Cardiac fibroblast (primary cell): ENCODE data around the gene ZBTB14.

Experiments used
- DNase-seq, 2 donors: peaks; one replicate each; pipeline versions ENCODE4 v3.0.0 to v3.0.0-alpha.2; 2010; ENCODE audit warnings: low read depth in 2 of 2
- H3K4me3 ChIP-seq, 2 donors: replicated peaks in 1 of 2; 1 replicate in 1 of 2; 2 replicates in 1 of 2; pipeline ENCODE4 v1.5.1; 2011; ENCODE audit warnings: low read depth in 2 of 2, low read length in 2 of 2, mild to moderate bottlenecking in 2 of 2, moderate library complexity in 1 of 2
- TF ChIP-seq, protein P1 (sequence below): IDR thresholded peaks from one replicate; pipeline ENCODE4 v1.5.1; 2011; ENCODE audit warnings: low read depth, mild to moderate bottlenecking, low read length, inconsistent platforms

The ZBTB14 gene

GRCh38 chr18:5276947-5277346 lies 18.6 kb downstream of the ZBTB14 start:
- DNase-seq = no peak
- TF ChIP-seq, protein P1, sequence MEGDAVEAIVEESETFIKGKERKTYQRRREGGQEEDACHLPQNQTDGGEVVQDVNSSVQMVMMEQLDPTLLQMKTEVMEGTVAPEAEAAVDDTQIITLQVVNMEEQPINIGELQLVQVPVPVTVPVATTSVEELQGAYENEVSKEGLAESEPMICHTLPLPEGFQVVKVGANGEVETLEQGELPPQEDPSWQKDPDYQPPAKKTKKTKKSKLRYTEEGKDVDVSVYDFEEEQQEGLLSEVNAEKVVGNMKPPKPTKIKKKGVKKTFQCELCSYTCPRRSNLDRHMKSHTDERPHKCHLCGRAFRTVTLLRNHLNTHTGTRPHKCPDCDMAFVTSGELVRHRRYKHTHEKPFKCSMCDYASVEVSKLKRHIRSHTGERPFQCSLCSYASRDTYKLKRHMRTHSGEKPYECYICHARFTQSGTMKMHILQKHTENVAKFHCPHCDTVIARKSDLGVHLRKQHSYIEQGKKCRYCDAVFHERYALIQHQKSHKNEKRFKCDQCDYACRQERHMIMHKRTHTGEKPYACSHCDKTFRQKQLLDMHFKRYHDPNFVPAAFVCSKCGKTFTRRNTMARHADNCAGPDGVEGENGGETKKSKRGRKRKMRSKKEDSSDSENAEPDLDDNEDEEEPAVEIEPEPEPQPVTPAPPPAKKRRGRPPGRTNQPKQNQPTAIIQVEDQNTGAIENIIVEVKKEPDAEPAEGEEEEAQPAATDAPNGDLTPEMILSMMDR = no peak
- no peak overlapping the region for H3K4me3 ChIP-seq

DNA sequence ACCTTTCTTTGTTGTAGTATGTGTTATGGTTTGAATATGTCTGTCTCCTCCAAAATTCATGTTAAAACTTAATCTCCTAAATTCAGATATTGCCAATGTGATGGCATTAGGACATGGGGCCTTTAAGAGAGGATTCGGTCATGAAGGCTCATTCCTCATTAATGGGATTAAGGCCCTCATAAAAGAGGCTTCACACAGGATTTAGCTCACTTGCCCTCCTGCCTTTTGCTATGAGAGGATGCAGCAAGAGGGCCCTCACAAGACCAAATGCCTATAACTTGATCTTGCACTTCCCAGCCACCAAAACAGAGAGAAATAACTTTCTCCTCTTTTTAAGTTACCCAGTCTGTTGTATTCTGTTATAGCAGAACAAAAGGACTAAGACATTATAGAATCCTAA lies 19.7 kb downstream of the ZBTB14 start:
- H3K4me3 ChIP-seq = no peak overlapping the region
- TF ChIP-seq, protein P1 = no peak
- DNase-seq = no peak

DNA sequence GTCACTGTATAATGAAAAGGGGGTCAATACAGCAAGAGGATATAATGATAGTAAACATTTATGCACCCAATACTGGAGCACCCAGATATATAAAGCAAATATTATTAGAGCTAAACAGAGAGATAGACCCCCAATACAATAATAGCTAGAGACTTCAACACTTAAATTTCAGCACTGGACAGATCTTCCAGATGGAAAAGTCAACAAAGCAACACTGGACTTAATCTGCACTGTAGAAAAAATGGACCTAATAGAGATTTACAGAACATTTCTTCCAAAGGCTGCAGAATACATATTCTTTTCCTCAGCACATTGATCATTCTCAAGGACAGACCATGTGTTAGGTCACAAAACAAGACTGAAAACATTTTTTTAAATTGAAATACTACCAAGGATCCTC lies 26.7 kb downstream of the ZBTB14 start:
- DNase-seq = no peak
- H3K4me3 ChIP-seq = no peak overlapping the region
- TF ChIP-seq, protein P1 = no peak

DNA sequence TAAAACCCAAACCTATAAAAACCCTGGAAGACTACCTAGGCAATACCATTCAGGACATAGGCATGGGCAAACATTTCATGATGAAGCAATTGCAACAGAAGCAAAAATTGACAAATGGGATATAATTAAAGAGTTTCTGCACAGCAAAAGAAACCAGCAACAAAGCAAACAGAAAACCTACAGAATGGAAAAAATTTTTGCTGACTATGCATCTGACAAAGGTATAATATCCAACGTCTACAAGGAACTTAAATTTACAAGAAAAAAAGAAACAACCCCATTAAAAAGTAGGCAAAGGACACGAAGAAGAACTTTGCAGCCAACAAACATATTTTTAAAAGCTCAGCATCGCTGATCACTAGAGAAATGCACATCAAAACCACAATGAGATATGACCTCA lies 28.8 kb downstream of the ZBTB14 start:
- DNase-seq = no peak
- TF ChIP-seq, protein P1 = no peak
- no peak overlapping the region for H3K4me3 ChIP-seq

GRCh38 chr18:5253910-5254309 lies 41.6 kb downstream of the ZBTB14 start:
- no peak for DNase-seq
- TF ChIP-seq, protein P1 = no peak
- no peak overlapping the region for H3K4me3 ChIP-seq

- no peak for DNase-seq
- TF ChIP-seq, protein P1 = no peak
- no peak overlapping the region for H3K4me3 ChIP-seq
Observed at GRCh38 chr18:5251117-5251516, 44.4 kb downstream of the ZBTB14 start.

DNA sequence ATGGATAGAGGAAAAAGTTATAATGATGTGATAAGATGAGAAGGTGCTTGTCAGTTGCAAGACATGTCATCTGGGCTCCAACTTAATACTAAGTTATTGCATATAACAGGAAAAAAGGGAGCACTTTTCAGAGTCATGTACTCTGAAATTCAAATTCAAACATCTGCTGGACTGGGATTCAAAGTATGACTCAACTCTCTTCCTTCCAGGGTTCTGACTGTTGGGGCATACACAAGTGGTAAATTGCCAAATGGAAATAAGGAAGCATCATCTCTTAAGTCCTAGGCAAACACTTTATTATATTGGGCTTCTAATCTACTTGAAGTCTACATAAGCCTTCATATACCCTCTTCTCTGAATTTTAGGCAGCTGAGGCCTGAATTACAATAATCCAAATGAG lies 44.9 kb downstream of the ZBTB14 start:
- DNase-seq = no peak
- TF ChIP-seq, protein P1 = no peak
- no peak overlapping the region for H3K4me3 ChIP-seq
